Measurements from ENCODE around the gene ZNF710. TPM values are rescaled to one million over a fixed set of nuclear protein-coding genes. Genes with fewer than 3 reads are reported as not detected.
A peak's percentile ranks its signal among the peaks of the same experiment; 100 is the strongest.

ZNF710 gene
- total RNA-seq, 2 experiments from 2014 or later: 13.8 to 19.0 TPM

GRCh38 chr15:90101130-90101968 lies 100.2 kb downstream of the ZNF710 start:
- Histone ChIP-seq H3K4me2 (ENCODE audit: low read length) (peak overlapping the region; percentile 95), H3K4me3 (ENCODE audit: low read depth, low read length, poor library complexity, severe bottlenecking) (peak overlapping the region; percentile 89), H2AFZ (ENCODE audit: low read length) (peak overlapping the region; percentile 60), H3K9me3 (ENCODE audit: low read length) (no peaks in the 10 kb centered on the region), H3K4me1 (ENCODE audit: insufficient read depth, low read length, poor library complexity, severe bottlenecking) (peaks cover 65% of the 10 kb centered on the region), H3K79me2 (ENCODE audit: insufficient read depth, low read depth, low read length) (peaks cover 31% of the 10 kb centered on the region), H3K9me2 (ENCODE audit: insufficient read depth, low read length) (no peaks in the 10 kb centered on the region), H4K20me1 (ENCODE audit: insufficient read depth, low read length) (no peaks in the 10 kb centered on the region), H3K36me3 (ENCODE audit: insufficient read depth, low read length) (no peaks in the 10 kb centered on the region), H3K27ac (ENCODE audit: low read depth, low read length, poor library complexity, severe bottlenecking) (peak overlapping the region; percentile 99)
- ChIA-PET POLR2A (interaction anchor here (0.6 kb wide), 1 partner anchor 437 kb away, joined by 5 read pairs; no protein-coding TSS in a partner anchor), CTCF (ENCODE audit: unreplicated experiment) (interaction anchor here (0.6 kb wide), 1 partner anchor 90 kb away, joined by 3 read pairs; no protein-coding TSS in a partner anchor)
- intact Hi-C loops (cut with micrococcal nuclease; ENCODE audit: unreplicated experiment): loop anchor here (5.0 kb wide), 2 partner anchors 91 to 131 kb away; partner anchors contain the start of genes CIB1 and GDPGP1
- TF ChIP-seq CTCF (conservative IDR thresholded peaks at IDR 0.05; ENCODE audit: low read length): no peak
- TF ChIP-seq EZH2phosphoT487 (IDR thresholded peaks at IDR 0.05; ENCODE audit: borderline replicate concordance, low read depth, low read length): no peak
- BruUV-seq (replicated peaks): no TSS peak
- DNase-seq (ENCODE audit: low spot score): peak; percentile 76

DNA sequence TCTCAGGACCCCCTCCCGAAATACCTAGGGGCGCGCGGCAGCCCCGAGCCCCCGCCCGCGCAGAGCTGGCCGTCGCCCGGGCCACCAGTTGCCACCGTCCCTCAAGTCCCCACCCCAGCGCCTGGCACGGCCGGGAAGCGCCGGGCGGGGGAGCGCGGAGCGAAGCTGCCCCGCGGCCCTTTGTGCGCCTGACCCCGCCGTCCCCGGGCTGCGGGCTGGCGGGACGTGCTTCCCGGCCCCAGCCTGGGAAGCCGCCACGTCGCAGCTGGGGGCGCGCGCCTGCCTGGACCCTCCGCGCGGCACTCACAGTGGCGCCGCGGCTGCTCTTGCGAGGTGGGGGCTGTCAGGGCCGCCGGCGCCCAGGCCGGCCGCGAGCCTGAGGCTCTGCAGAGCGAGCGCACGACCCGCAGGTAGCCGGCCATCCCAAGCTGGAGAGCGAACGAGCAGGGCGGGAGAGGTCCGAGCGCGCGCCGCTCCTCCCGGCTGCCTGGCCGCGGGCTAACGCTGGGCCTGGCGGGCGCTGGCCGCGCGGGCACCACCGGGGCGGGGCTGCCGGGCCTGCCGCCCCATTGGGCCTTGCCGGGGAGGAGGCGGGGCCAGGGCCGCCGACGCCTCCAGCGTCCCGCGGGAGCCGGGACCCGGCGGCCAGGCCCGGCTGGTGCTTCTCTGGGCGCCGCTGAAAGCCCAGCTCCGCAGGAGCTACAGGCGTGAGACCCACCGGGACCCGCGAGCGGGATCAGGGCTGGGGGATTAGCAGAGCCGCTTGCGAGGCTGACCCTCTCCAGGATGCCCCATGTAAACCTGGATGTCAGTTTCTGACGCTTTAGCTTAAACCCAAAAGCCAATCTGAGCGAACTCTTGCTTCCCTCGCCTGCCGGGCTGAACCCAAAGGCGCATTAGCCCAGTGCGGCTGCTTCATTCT lies 101.1 kb downstream of the ZNF710 start, which contains the start of gene IDH2:
TSS of gene IDH2 (minus strand) at position 500 of the 922 bp plus-strand sequence. CDS start at position 422, 78 bp downstream.
- H3K9me3 ChIP-seq (ENCODE audit: low read length): no peaks in the 10 kb centered on the region

More for the DNA sequence above, 101.1 kb downstream of the ZNF710 start, which contains the start of gene IDH2:
- CTCF ChIA-PET (ENCODE audit: unreplicated experiment): interaction anchor here (1.1 kb wide), 1 partner anchor 55 kb away, joined by 3 read pairs; no protein-coding TSS in a partner anchor
- TF ChIP-seq EZH2phosphoT487 (IDR thresholded peaks at IDR 0.05; ENCODE audit: borderline replicate concordance, low read depth, low read length) (no peak), CTCF (conservative IDR thresholded peaks at IDR 0.05; ENCODE audit: low read length) (no peak)
- DNase-seq (ENCODE audit: low spot score): peak; percentile 84
- Histone ChIP-seq H3K4me2 (ENCODE audit: low read length) (peak within 1 kb of the TSS; percentile 95), H3K4me3 (ENCODE audit: low read depth, low read length, poor library complexity, severe bottlenecking) (peak within 1 kb of the TSS; percentile 89), H3K36me3 (ENCODE audit: insufficient read depth, low read length) (no peaks in the 10 kb centered on the region), H4K20me1 (ENCODE audit: insufficient read depth, low read length) (no peaks in the 10 kb centered on the region), H3K4me1 (ENCODE audit: insufficient read depth, low read length, poor library complexity, severe bottlenecking) (peaks cover 56% of the 10 kb centered on the region), H3K27ac (ENCODE audit: low read depth, low read length, poor library complexity, severe bottlenecking) (peak within 1 kb of the TSS; percentile 99), H2AFZ (ENCODE audit: low read length) (peak within 1 kb of the TSS; percentile 78), H3K79me2 (ENCODE audit: insufficient read depth, low read depth, low read length) (peaks cover 31% of the 10 kb centered on the region), H3K9me2 (ENCODE audit: insufficient read depth, low read length) (no peaks in the 10 kb centered on the region)
- POLR2A ChIA-PET: interaction anchor here (0.6 to 1.1 kb wide), 8 partner anchors 9 to 757 kb away, joined by 3 to 7 read pairs (median 4); partner anchors contain the start of genes CIB1 and GDPGP1
- intact Hi-C loops (cut with micrococcal nuclease; ENCODE audit: unreplicated experiment): loop anchor here (5.0 kb wide), 2 partner anchors 90 to 130 kb away; partner anchors contain the start of genes CIB1 and GDPGP1
- no TSS peak for BruUV-seq (replicated peaks)

All from OCI-LY7 (cell line).